ENCODE measurements around the gene GSX2.
A peak's percentile ranks its signal among the peaks of the same experiment; 100 is the strongest.

DNA sequence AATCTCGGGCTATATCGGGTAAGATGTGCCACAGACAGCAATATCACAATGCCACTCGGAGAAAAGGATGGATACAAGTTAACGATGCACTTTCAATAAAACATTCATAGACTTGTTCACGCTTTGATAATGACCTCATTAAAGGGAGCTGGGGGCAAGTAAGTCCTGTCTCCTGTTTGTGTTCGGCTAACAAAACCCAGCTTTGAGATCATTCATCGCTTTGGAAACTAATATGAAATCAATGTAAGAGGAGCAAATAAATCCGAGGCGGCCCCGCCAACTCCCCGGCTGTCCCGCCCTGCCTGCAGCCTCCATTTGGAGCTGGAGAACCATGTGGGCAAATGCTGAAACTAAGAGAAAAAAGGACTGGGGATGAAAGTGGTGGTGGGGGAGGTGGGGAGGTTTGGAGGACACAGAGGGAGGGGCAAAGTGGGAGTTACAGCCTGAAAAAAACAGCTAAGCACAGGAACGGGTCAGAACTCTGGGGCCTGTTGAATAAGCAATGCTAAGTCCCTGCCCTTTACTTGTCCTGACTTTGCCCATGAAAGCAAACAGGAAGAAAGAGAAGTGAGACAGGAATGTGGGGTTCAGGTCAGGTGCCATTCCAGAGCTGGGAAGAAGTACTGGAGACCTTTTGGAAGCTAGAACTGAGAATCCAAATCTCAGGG is 3.5 kb upstream of the GSX2 start:
- TF ChIP-seq, protein P1, sequence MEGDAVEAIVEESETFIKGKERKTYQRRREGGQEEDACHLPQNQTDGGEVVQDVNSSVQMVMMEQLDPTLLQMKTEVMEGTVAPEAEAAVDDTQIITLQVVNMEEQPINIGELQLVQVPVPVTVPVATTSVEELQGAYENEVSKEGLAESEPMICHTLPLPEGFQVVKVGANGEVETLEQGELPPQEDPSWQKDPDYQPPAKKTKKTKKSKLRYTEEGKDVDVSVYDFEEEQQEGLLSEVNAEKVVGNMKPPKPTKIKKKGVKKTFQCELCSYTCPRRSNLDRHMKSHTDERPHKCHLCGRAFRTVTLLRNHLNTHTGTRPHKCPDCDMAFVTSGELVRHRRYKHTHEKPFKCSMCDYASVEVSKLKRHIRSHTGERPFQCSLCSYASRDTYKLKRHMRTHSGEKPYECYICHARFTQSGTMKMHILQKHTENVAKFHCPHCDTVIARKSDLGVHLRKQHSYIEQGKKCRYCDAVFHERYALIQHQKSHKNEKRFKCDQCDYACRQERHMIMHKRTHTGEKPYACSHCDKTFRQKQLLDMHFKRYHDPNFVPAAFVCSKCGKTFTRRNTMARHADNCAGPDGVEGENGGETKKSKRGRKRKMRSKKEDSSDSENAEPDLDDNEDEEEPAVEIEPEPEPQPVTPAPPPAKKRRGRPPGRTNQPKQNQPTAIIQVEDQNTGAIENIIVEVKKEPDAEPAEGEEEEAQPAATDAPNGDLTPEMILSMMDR (IDR thresholded peaks at IDR 0.05; ENCODE audit: control extremely low read depth in 1 of 3, insufficient read depth in 1 of 3, low read depth in 1 of 3, low read length in 3 of 3) = no peak
- TF ChIP-seq EGR1 (IDR thresholded peaks at IDR 0.05; ENCODE audit: borderline replicate concordance, low read depth, low read length) = no peak
- TF ChIP-seq RNF2 (IDR thresholded peaks at IDR 0.05; ENCODE audit: borderline replicate concordance, low read depth, low read length, missing control alignments, poor library complexity, severe bottlenecking) = no peak
- no peak for TF ChIP-seq SIN3A (conservative IDR thresholded peaks at IDR 0.05 in 1 of 2, IDR thresholded peaks at IDR 0.05 in 1 of 2; ENCODE audit: low read depth in 1 of 2, low read length in 2 of 2)
- peak; percentile 82 for TF ChIP-seq EZH2 (IDR thresholded peaks at IDR 0.05; ENCODE audit: low read depth, low read length, severe bottlenecking)
- TF ChIP-seq SAP30 (IDR thresholded peaks at IDR 0.05; ENCODE audit: insufficient read depth, insufficient replicate concordance, low read length) = no peak
- TF ChIP-seq, protein P2, sequence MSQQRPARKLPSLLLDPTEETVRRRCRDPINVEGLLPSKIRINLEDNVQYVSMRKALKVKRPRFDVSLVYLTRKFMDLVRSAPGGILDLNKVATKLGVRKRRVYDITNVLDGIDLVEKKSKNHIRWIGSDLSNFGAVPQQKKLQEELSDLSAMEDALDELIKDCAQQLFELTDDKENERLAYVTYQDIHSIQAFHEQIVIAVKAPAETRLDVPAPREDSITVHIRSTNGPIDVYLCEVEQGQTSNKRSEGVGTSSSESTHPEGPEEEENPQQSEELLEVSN (IDR thresholded peaks at IDR 0.05) = no peak
- TF ChIP-seq CREB1 (IDR thresholded peaks at IDR 0.05) = no peak
- no peak for TF ChIP-seq CEBPB (IDR thresholded peaks at IDR 0.05; ENCODE audit: low read depth, low read length)
- TF ChIP-seq JUN (IDR thresholded peaks at IDR 0.05; ENCODE audit: low read depth, low read length) = no peak
- TF ChIP-seq POLR2A (IDR thresholded peaks at IDR 0.05; ENCODE audit: control extremely low read depth in 1 of 2, low read depth in 2 of 2, low read length in 2 of 2) = no peak

All from H1 (cell line).